Central memory CD8-positive, alpha-beta T cell (primary cell): ENCODE data around the gene MPPED2.

Experiments
- ATAC-seq: fragments of 150-1000 bp; cut with Tn5 transposase; replicated peaks from 2 replicates; pipeline ENCODE4 v1.10.0; 2022; ENCODE audit warnings: mild to moderate bottlenecking, moderate FRiP score, moderate number of reproducible peaks; ENCODE audit not compliant: poor library complexity, severe bottlenecking; ENCODE audit errors: extremely low read depth
- DNase-seq, 2 donors: peaks; one replicate each; pipeline ENCODE4 v3.0.0; 2021; ENCODE audit warnings: low spot score in 2 of 2
- H3K27ac Mint-ChIP-seq: one replicate; pipeline ENCODE4 v1.8.0; 2022; ENCODE audit warnings: low read depth, mild to moderate bottlenecking, moderate library complexity, mixed read lengths
- H3K27me3 Mint-ChIP-seq: one replicate; pipeline ENCODE4 v1.8.0; 2022; ENCODE audit warnings: mixed read lengths
- H3K36me3 Mint-ChIP-seq: one replicate; pipeline ENCODE4 v1.8.0; 2022; ENCODE audit warnings: mild to moderate bottlenecking, moderate library complexity, mixed read lengths; ENCODE audit not compliant: insufficient read depth
- H3K4me1 Mint-ChIP-seq: one replicate; pipeline ENCODE4 v1.8.0; 2022; ENCODE audit warnings: mixed read lengths
- H3K4me3 Mint-ChIP-seq: one replicate; pipeline ENCODE4 v1.8.0; 2022; ENCODE audit warnings: mild to moderate bottlenecking, moderate library complexity, mixed read lengths
- H3K9me3 Mint-ChIP-seq: one replicate; pipeline ENCODE4 v1.8.0; 2022; ENCODE audit warnings: mixed read lengths

The MPPED2 gene

GRCh38 chr11:30452842-30453241, 133.3 kb downstream of the MPPED2 start:
- no peak overlapping the region for H3K4me3 Mint-ChIP-seq
- no peak overlapping the region for H3K27ac Mint-ChIP-seq
- H3K36me3 Mint-ChIP-seq: no peaks in the 10 kb centered on the region
- H3K9me3 Mint-ChIP-seq: no peaks in the 10 kb centered on the region
- H3K27me3 Mint-ChIP-seq: peaks cover 18% of the 10 kb centered on the region
- ATAC-seq (no peak), DNase-seq (no peak)
- no peaks in the 10 kb centered on the region for H3K4me1 Mint-ChIP-seq

GRCh38 chr11:30452114-30452513, 134.0 kb downstream of the MPPED2 start:
- Mint-ChIP-seq H3K4me1 (no peaks in the 10 kb centered on the region), H3K27ac (no peak overlapping the region), H3K9me3 (no peaks in the 10 kb centered on the region), H3K4me3 (no peak overlapping the region), H3K36me3 (no peaks in the 10 kb centered on the region), H3K27me3 (peaks cover 18% of the 10 kb centered on the region)
- no peak for ATAC-seq
- no peak for DNase-seq

GRCh38 chr11:30451626-30452025, 134.5 kb downstream of the MPPED2 start:
- Mint-ChIP-seq H3K36me3 (no peaks in the 10 kb centered on the region), H3K4me3 (no peak overlapping the region), H3K9me3 (no peaks in the 10 kb centered on the region), H3K27ac (no peak overlapping the region), H3K27me3 (peaks cover 18% of the 10 kb centered on the region), H3K4me1 (no peaks in the 10 kb centered on the region)
- DNase-seq (no peak), ATAC-seq (no peak)

- peaks cover 18% of the 10 kb centered on the region for H3K27me3 Mint-ChIP-seq
- ATAC-seq (no peak), DNase-seq (no peak)
- H3K4me1 Mint-ChIP-seq: no peaks in the 10 kb centered on the region
- H3K36me3 Mint-ChIP-seq: no peaks in the 10 kb centered on the region
- no peaks in the 10 kb centered on the region for H3K9me3 Mint-ChIP-seq
- H3K4me3 Mint-ChIP-seq: no peak overlapping the region
- H3K27ac Mint-ChIP-seq: no peak overlapping the region
Measured at GRCh38 chr11:30451167-30451566, 135.0 kb downstream of the MPPED2 start.

GRCh38 chr11:30447058-30447640, 139.0 kb downstream of the MPPED2 start:
- no peak overlapping the region for H3K27ac Mint-ChIP-seq
- ATAC-seq (no peak), DNase-seq (no peak)
- no peaks in the 10 kb centered on the region for H3K36me3 Mint-ChIP-seq
- no peak overlapping the region for H3K4me3 Mint-ChIP-seq
- no peaks in the 10 kb centered on the region for H3K4me1 Mint-ChIP-seq
- H3K27me3 Mint-ChIP-seq: peaks cover 18% of the 10 kb centered on the region
- H3K9me3 Mint-ChIP-seq: no peaks in the 10 kb centered on the region

- Mint-ChIP-seq H3K4me1 (no peaks in the 10 kb centered on the region), H3K4me3 (no peak overlapping the region), H3K27me3 (peaks cover 18% of the 10 kb centered on the region), H3K36me3 (no peaks in the 10 kb centered on the region), H3K27ac (no peak overlapping the region), H3K9me3 (no peaks in the 10 kb centered on the region)
- no peak for ATAC-seq
- DNase-seq: no peak
Measured at GRCh38 chr11:30446520-30446919, 139.6 kb downstream of the MPPED2 start.

- Mint-ChIP-seq H3K27me3 (peaks cover 15% of the 10 kb centered on the region), H3K9me3 (no peaks in the 10 kb centered on the region), H3K27ac (no peak overlapping the region), H3K4me3 (no peak overlapping the region), H3K4me1 (no peaks in the 10 kb centered on the region), H3K36me3 (no peaks in the 10 kb centered on the region)
- DNase-seq (no peak), ATAC-seq (no peak)
Measured at GRCh38 chr11:30445056-30445455, 141.1 kb downstream of the MPPED2 start.

- Mint-ChIP-seq H3K27ac (no peak overlapping the region), H3K36me3 (peaks cover 3% of the 10 kb centered on the region), H3K27me3 (no peaks in the 10 kb centered on the region), H3K4me1 (no peaks in the 10 kb centered on the region), H3K9me3 (no peaks in the 10 kb centered on the region), H3K4me3 (no peak overlapping the region)
- ATAC-seq (no peak), DNase-seq (no peak)
Measured at GRCh38 chr11:30440510-30440909, 145.6 kb downstream of the MPPED2 start.

GRCh38 chr11:30436801-30437200, 149.4 kb downstream of the MPPED2 start:
- Mint-ChIP-seq H3K27me3 (no peaks in the 10 kb centered on the region), H3K9me3 (no peaks in the 10 kb centered on the region), H3K4me1 (no peaks in the 10 kb centered on the region), H3K36me3 (peaks cover 3% of the 10 kb centered on the region), H3K27ac (no peak overlapping the region), H3K4me3 (no peak overlapping the region)
- no peak for ATAC-seq
- DNase-seq: no peak

- Mint-ChIP-seq H3K27ac (no peak overlapping the region), H3K27me3 (no peaks in the 10 kb centered on the region), H3K4me1 (no peaks in the 10 kb centered on the region), H3K36me3 (peaks cover 3% of the 10 kb centered on the region), H3K4me3 (no peak overlapping the region), H3K9me3 (no peaks in the 10 kb centered on the region)
- DNase-seq: no peak
- no peak for ATAC-seq
Measured at GRCh38 chr11:30435488-30435887, 150.7 kb downstream of the MPPED2 start.

- no peak for DNase-seq
- Mint-ChIP-seq H3K4me1 (no peaks in the 10 kb centered on the region), H3K4me3 (no peak overlapping the region), H3K27ac (no peak overlapping the region), H3K27me3 (peaks cover 4% of the 10 kb centered on the region), H3K36me3 (peaks cover 3% of the 10 kb centered on the region), H3K9me3 (no peaks in the 10 kb centered on the region)
- no peak for ATAC-seq
Measured at GRCh38 chr11:30434901-30435300, 151.3 kb downstream of the MPPED2 start.

- Mint-ChIP-seq H3K9me3 (no peaks in the 10 kb centered on the region), H3K4me1 (no peaks in the 10 kb centered on the region), H3K36me3 (no peaks in the 10 kb centered on the region), H3K27ac (no peak overlapping the region), H3K4me3 (no peak overlapping the region), H3K27me3 (peaks cover 10% of the 10 kb centered on the region)
- ATAC-seq (no peak), DNase-seq (no peak)
Measured at GRCh38 chr11:30433831-30434230, 152.3 kb downstream of the MPPED2 start.

- Mint-ChIP-seq H3K36me3 (no peaks in the 10 kb centered on the region), H3K27me3 (peaks cover 10% of the 10 kb centered on the region), H3K4me3 (no peak overlapping the region), H3K27ac (no peak overlapping the region), H3K4me1 (no peaks in the 10 kb centered on the region), H3K9me3 (no peaks in the 10 kb centered on the region)
- no peak for DNase-seq
- ATAC-seq: no peak
Measured at GRCh38 chr11:30432716-30433115, 153.4 kb downstream of the MPPED2 start.

- Mint-ChIP-seq H3K9me3 (no peaks in the 10 kb centered on the region), H3K4me3 (no peak overlapping the region), H3K4me1 (no peaks in the 10 kb centered on the region), H3K27ac (no peak overlapping the region), H3K27me3 (peaks cover 10% of the 10 kb centered on the region), H3K36me3 (no peaks in the 10 kb centered on the region)
- no peak for ATAC-seq
- DNase-seq: no peak
Measured at GRCh38 chr11:30432178-30432577, 154.0 kb downstream of the MPPED2 start.
